NB4 (cell line): ENCODE measurements around the gene GINS1.
A peak's percentile ranks its signal among the peaks of the same experiment; 100 is the strongest.

Experiments
- DNase-seq: peaks from one replicate; pipeline ENCODE4 v3.0.0; 2010; ENCODE audit warnings: low read depth
- H3K4me3 ChIP-seq: one replicate; pipeline ENCODE4 v1.5.1; 2011; ENCODE audit warnings: mild to moderate bottlenecking, low read depth, low read length, moderate library complexity
- CTCF ChIP-seq: IDR thresholded peaks from one replicate; pipeline ENCODE4 v1.5.1; 2012; ENCODE audit warnings: low read depth, low read length
- MAX ChIP-seq: IDR thresholded peaks from 2 replicates; pipeline ENCODE4 v1.6.1; 2011; ENCODE audit warnings: low read depth, low read length
- MYC ChIP-seq: IDR thresholded peaks from 2 replicates; pipeline ENCODE4 v1.6.1; 2011; ENCODE audit warnings: low read depth, low read length
- POLR2A ChIP-seq: IDR thresholded peaks from 2 replicates; pipeline ENCODE4 v1.6.1; 2011; ENCODE audit warnings: mild to moderate bottlenecking; ENCODE audit not compliant: insufficient read length; ENCODE audit errors: extremely low read depth

Gene GINS1

GRCh38 chr20:25491446-25492038 lies 84.1 kb downstream of the GINS1 start:
- DNase-seq: no peak
- no peak for TF ChIP-seq MAX
- no peak for TF ChIP-seq POLR2A
- no peak for TF ChIP-seq CTCF
- no peak for TF ChIP-seq MYC
- no peak overlapping the region for H3K4me3 ChIP-seq

GRCh38 chr20:25493137-25493536 lies 85.7 kb downstream of the GINS1 start:
- no peak for DNase-seq
- H3K4me3 ChIP-seq: no peak overlapping the region
- TF ChIP-seq POLR2A (no peak), MYC (no peak), CTCF (no peak), MAX (no peak)

GRCh38 chr20:25493748-25494505 lies 86.5 kb downstream of the GINS1 start:
- DNase-seq: no peak
- no peak overlapping the region for H3K4me3 ChIP-seq
- TF ChIP-seq MYC (no peak), MAX (no peak), CTCF (no peak), POLR2A (no peak)

GRCh38 chr20:25494506-25495188 lies 87.2 kb downstream of the GINS1 start:
- DNase-seq: no peak
- H3K4me3 ChIP-seq: no peak overlapping the region
- TF ChIP-seq CTCF (no peak), MYC (no peak), MAX (no peak), POLR2A (no peak)

GRCh38 chr20:25495189-25495824 lies 87.8 kb downstream of the GINS1 start:
- TF ChIP-seq CTCF: no peak
- TF ChIP-seq POLR2A: no peak
- no peak for TF ChIP-seq MAX
- TF ChIP-seq MYC: no peak
- DNase-seq: peak; percentile 33
- no peak overlapping the region for H3K4me3 ChIP-seq
